HG03196 (cell line): ENCODE measurements around the gene EIF4E2.
"Not testable (repeated sequence)": the region's sequence is repeated elsewhere in the genome, so short reads cannot be mapped to it uniquely, and the experiment has no call there.

ENCODE experiments used
- ATAC-seq: cut with Tn5 transposase; IDR thresholded peaks from one replicate; pipeline ENCODE4 v1.9.1; 2021; ENCODE audit not compliant: unreplicated experiment

The EIF4E2 gene

GRCh38 chr2:232562515-232563151, 12.1 kb downstream of the EIF4E2 start:
- no peak for ATAC-seq

GRCh38 chr2:232563580-232563979, 13.1 kb downstream of the EIF4E2 start:
- no peak for ATAC-seq

DNA sequence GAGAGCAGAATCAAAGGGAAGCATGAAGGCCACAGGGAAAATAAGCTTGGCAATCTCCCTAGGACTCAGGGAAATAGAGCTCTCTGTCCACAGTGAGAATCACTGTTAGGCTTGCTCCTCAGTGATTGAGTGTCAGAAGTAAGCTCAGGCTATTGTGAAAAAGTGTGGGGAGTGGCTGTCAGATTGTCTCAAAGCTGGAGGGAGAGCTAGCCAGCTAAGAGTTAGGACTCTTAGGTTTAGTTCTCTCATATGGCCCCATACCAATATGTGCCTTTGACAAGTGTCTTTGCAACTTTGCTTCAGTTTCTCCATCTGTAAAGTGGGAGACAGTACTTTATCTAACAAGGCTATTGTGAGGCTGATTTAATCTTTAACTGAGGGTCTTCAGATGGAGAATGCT, 17.2 kb downstream of the EIF4E2 start:
- ATAC-seq = no peak

GRCh38 chr2:232568161-232568560, 17.7 kb downstream of the EIF4E2 start:
- ATAC-seq = no peak

DNA sequence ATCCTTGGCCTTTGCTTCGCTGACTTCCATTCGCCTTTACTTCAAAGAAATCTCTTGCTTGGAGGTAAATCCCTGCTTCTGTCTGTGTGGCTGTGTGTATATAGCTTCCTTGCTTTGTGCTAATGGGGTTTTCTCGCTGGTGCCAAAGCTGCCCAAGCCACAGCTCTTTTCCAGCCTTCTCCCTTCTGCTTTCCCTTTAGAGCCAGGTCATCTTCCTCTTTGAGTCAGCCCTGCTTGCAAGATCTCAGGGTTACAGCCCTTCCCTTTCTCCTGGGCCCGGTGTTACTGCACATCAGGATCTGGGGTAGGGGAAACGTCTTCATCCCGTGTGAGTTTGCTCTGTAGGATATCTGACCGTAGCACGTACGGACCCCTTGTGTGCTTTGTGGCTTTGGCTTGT, 19.1 kb downstream of the EIF4E2 start:
- ATAC-seq = no peak

DNA sequence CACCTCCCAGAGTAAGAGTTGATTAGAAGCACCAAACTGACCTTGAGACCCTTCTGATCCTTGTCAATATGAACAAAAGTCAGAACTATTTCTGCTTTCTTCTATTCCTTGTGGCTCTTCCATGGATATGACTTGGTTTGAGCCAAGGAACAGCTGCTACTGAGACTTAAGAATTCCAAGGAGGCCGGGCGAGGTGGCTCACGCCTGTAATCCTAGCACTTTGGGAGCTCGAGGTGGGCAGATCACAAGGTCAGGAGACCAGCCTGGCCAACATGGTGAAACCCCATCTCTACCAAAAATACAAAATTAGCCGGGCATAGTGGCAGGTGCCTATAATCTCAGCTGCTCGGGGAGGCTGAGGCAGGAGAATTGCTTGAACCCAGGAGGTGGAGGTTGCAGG, 20.0 kb downstream of the EIF4E2 start:
- not testable (repeated sequence) for ATAC-seq

- no peak for ATAC-seq
Observed at GRCh38 chr2:232571026-232571474, 20.6 kb downstream of the EIF4E2 start.

GRCh38 chr2:232573042-232573441, 22.6 kb downstream of the EIF4E2 start:
- no peak for ATAC-seq

DNA sequence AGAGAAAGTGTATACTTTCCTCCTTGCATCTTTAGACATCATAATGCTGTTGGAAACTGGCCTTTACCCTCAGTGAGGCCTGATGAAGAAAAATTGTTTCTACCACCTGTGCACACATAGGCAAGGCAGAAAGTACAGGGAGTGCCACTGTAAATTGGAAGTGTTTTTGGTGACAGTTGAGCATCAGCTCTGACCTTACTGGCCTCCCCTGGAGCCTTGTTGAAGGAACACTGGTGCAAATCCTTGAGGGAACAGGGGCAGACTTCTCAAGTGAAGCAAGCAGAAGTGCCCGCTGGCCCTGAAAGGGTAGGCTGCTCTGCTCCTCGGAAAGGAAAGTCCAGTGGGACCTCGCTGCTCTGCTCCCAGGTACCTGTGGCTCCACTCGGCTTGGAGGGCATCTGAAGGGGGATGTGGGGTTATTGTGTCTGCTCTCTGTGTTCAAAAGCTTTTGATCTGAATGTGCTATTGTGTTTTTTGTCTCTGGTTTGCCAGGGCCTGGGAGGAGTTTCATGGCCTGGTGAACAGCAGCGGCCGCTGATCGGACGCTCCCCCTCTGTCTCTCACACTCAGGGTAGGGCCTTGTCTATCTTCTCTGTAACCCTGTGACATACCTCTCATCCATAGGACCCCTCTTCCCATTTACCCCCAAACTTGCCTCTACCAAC, 23.4 kb downstream of the EIF4E2 start:
- ATAC-seq = no peak

- no peak for ATAC-seq
Observed at GRCh38 chr2:232574674-232575403, 24.4 kb downstream of the EIF4E2 start.

- ATAC-seq = no peak
Observed at GRCh38 chr2:232575404-232575746, 24.9 kb downstream of the EIF4E2 start.

GRCh38 chr2:232576995-232577394, 26.5 kb downstream of the EIF4E2 start:
- ATAC-seq = no peak

GRCh38 chr2:232577841-232578240, 27.4 kb downstream of the EIF4E2 start:
- no peak for ATAC-seq

- no peak for ATAC-seq
Observed at GRCh38 chr2:232578626-232579025, 28.1 kb downstream of the EIF4E2 start.

- ATAC-seq = no peak
Observed at GRCh38 chr2:232580648-232580981, 30.1 kb downstream of the EIF4E2 start.

GRCh38 chr2:232581725-232582124, 31.2 kb downstream of the EIF4E2 start:
- no peak for ATAC-seq

DNA sequence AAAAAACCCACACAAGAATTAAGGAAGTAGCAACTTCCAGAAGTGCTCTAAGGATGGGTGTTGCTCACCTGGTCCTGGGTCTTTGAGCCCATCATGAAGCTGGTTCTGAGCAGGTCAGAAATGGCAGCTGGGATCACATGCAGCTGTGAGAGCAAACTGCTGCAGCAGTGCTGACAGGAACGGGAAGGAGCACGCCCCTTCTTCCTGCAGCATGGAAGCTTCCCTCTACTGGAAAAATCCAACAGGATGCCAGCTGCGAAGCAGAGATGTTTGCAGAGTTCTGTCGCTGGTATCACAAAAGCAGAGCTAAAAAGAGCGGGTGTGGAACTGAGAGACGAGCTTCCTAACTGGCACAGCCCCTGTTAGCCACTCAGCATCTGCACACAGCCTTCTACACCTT, 33.7 kb downstream of the EIF4E2 start:
- ATAC-seq = no peak

- no peak for ATAC-seq
Observed at GRCh38 chr2:232586943-232587505, 36.5 kb downstream of the EIF4E2 start.

GRCh38 chr2:232587512-232587911, 37.0 kb downstream of the EIF4E2 start:
- no peak for ATAC-seq

GRCh38 chr2:232588031-232588430, 37.5 kb downstream of the EIF4E2 start:
- ATAC-seq = no peak

DNA sequence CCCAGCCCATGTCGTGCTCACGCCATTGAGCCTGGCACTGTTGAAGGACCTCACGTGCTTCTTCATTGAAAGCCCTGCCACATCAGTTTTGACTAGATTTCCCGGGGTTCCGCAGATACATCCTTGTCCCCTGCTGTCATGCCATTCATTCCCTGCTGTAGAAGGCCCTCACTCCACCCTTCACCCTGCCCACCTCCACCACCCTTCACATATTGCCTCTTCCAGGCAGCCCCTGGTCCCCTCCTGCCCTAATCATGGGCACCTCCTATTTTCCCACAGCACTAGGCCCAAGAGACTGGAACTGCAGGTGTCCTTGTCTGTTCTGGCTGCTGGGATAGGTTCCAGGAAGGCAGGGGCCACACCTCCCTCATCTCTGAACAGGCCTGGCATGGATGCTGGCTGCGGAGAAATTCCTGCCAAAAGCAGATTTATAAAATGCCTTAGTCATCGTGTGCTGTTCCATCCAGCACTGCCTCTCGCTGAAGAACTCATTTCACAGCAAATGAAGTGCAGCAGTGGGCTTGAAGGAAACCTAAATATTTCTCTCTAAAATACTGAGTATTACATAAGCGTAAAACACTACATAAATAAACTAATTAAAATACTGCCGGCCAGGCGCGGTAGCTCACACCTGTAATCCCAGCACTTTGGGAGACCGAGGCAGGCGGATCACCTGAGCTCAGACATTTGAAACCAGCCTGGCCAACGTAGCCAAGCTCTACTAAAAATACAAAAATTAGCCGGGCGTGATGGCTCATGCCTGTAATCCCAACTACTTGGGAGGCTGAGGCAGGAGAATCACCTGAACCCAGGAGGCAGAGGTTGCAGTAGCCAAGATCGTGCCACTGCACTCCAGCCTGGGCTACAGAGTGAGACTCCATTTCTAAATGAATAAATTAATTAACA, 38.4 kb downstream of the EIF4E2 start:
- no peak for ATAC-seq
